DMS 273 treated with DMSO at 0.1 percent for 48 hours (cell line): ENCODE measurements around the gene HOMER3.
"Not testable (repeated sequence)": the region's sequence is repeated elsewhere in the genome, so short reads cannot be mapped to it uniquely, and the experiment has no call there.

ENCODE experiments used
- DNase-seq: peaks from one replicate; lab custom pipeline; 2025; lab: John Stamatoyannopoulos, UW

Gene HOMER3

DNA sequence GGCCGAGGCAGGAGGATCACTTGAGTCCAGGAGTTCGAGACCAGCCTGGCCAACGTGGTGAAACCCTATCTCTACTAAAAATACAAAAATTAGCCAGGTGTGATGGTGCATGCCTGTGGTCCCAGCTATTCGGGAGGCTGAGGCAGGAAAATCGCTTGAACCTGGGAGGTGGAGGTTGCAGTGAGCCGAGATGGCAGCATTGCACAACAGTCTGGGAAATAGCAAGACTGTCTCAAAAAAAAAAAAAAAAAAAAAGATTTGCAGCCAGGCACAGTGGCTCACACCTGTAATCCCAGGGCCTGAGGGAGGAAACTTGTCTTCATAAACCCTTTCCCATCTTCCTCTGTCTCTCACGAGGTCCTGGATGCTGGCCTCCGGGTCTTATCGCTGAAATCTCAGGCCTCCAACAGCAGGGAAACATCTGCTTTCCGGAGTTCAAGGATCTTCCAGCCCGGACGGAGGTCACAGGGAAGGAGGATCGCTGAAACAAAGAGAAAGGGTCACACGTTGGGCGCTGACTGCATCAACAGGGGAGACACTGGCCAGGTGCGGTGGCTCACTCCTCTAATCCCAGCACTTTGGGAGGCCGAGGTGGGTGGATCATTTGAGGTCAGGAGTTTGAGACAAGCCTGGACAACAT, 11.5 kb upstream of the HOMER3 start:
- DNase-seq: not testable (repeated sequence)

- DNase-seq: no peak
Measured at GRCh38 chr19:18951721-18952281, 10.8 kb upstream of the HOMER3 start.

GRCh38 chr19:18949858-18950257, 8.8 kb upstream of the HOMER3 start:
- no peak for DNase-seq

DNA sequence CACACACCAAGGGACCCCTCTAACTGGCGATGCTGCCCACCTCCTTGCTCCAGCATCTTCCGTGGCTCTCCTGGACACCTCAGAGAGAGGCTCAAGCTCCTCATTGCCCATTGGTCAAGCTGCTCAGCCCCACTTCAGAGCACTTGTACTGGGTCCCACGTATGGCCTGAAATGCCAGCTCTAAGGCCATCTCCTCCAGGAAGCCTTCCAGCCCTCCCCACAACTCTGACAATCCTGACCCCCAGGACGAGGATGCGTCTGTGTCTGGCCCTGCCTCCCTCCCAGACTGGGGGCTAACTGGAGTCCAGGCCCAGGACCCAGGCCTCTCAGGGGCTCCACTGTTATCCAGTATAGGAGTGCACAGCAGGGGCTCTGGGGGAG, 7.9 kb upstream of the HOMER3 start:
- no peak for DNase-seq

DNA sequence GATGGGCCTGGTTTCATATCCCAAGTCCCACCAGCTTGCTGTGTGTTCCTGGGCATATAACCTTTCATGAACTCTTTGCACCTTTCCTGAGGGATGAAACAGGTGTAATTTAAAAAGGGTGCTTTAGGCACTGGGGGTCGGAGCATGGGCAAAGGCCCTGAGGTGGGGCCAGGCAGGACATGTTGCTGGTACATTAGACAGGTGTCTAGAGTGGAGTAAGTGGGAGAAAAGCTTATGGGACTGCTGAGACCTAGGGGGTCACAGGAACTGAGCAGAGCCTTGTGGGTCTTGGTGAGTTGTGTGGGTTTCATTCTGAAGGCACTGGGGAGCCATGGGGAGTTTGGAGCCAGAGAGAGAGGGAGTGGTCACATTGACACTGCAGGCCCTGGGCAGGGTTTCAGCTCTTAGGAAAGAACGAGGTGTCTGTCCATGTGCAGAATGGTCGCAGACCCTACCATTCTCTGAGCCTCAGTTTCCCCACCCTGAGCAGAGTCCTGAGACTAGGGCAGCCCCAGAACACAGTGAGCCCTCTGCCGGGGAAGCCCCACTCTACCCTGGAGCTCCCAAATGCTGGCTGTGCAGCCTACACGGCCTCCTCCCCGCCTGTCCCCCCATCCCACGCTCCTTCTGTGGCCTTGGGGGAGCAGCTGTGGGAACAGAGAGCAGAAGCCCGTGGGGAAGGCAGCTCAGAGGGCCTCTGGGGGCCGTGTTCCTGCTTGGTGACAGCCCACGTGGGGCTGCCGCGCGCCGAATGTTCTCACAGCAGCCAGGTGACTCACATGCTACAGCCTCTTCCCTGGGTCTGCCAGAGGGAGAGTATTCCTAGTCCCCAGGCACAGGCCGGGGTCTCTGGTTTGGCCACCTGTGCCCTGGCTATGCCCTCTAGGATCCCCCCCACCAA, 7.3 kb upstream of the HOMER3 start:
- no peak for DNase-seq

GRCh38 chr19:18946918-18947317, 5.9 kb upstream of the HOMER3 start:
- DNase-seq: no peak

GRCh38 chr19:18946335-18946734, 5.3 kb upstream of the HOMER3 start:
- DNase-seq: no peak

- no peak for DNase-seq
Measured at GRCh38 chr19:18945297-18945696, 4.3 kb upstream of the HOMER3 start.

DNA sequence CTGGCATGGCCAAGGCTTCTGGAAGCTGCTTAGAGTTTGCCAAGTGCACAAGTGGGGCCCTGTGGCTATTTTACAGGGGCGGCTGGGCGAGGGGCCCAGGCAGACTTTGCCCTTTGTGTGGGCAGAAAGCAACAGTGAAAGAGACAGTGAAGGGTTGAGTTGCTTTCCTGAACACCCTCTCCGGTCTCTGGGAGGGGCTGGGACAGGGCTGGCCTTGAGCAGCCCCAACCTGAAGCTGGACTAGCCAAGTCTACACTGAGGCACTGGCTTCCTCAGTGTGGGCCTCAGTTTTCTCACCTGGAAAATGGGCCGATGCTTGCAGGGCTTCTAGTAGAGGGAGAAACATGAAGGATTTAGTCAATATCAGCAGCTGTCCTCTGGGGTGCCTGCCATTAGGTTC, 2.4 kb upstream of the HOMER3 start:
- no peak for DNase-seq

- no peak for DNase-seq
Measured at GRCh38 chr19:18942692-18943091, 1.7 kb upstream of the HOMER3 start.

DNA sequence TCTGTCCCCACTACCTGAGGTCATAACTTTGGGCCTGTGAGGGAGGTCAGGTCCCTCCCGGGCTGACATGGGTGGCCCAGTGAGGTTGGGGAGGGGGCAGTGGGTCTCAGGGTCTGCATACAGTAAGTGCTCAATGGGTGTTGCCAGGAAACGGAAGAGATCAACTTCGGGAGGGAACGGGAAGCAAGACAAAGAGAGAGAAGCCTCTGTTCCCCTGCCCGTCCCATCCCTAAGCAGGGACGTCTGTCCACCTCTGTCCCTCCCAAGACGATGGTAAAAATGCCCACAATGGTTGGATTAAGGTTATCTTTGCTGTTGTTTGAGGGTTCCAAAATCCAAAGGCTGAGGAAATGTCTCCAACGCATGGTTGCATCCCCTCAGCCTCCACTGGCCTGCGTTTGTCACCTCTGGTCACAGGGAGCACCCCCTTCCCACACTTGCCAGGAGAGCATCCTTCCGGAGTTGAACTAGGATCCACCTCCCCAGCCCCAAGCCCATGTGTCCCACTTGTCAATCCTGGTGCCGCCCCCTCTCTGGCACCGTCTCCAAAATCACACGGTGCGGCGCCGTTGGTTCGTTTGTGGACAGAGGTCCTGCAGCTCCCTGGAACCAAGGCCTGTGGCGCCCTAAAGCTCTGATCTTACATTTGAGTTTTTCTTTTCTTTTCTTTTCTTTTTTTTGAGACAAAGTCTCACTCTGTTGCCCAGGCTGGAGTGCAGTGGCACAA, 774 bp upstream of the HOMER3 start:
- no peak for DNase-seq

DNA sequence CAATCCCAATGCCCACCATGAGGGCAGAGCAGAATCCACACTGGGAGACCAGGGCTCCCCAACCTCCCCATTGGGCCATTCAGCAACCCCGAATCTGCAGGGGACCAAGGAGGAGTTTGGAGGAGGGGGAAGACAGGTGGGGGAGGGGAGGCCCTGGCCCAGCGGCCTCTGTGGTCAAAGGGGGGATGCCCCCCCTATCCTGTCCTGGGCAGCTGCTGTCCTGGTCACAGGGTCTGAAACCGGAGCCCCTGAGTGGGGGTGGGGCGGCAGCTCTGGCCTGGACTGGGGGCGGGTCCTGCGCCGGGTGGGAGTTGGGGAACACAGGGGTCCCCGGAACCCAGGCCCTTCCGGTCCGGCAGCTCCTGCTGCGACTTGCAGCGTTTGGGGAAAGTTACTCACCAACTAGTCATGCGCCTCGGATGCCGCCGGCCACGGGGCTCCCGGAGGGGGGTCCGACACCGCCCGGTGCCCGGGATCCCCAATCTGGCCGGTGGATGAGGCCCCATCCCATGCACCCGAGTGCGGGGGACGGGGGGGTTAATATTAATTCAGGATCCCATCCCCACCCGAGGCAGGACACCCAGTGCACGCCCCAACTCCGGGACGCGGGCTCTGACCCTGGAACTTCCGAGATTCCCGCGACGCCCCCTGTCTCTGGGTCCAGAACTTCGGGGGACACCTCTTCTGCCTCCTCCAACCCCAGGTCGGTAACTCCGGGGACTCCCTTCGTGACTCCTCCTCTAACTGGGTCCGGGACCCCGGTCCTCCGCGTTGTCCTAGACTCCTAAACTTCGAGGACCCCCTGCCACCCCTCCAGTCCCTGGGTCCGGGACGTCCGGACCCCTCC, 872 bp downstream of the HOMER3 start:
- DNase-seq: no peak

DNA sequence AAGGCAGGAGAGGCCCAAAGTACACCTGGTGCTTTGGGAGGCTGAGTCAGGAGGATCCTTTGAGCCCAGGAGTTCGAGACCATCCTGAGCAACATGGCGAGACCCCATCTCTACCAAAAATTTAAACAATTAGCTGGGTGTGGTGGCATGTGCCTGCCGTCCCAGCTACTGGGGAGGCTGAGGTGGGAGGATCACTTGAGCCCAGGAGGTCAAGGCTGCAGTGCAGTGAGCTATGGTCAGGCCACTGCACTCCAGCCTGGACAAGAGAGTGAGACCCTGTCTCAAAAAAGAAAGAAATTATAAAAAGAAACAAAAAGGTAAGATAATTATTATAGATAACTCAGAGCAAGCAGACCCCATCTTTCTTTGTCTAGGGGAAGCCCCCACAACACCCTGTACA, 1.9 kb downstream of the HOMER3 start:
- no peak for DNase-seq

GRCh38 chr19:18933297-18933696, 7.7 kb downstream of the HOMER3 start:
- no peak for DNase-seq

DNA sequence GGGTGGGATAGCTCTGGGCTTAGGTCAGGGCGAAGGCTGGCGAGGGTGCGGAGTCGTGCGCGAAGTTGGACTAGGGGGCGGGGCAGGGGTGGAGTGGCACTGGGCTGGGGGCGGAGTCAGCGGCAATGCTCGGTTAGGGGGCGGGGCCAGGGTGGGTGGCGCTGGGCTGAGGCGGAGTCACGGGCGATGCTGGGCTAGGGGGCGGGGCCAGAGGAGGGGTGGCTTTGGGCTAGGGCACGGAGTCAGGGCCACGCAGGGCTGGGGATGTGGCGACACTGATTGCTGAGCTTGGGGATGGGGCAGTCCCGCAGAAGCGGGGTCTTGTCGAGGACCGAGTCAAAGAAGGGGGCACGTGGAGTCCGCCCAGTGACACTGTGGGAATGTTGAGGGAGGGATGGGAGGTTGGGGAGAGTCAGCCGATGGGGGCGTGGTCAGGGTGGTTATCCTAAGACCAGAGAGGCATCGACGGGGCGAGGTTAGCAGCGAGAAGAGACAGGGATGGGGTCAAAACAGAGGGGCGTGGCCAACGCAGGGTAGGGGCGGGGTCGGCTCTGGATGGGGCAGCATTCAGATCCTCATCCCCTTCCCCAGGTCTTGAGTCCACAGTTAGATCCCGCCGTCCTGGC, 8.7 kb downstream of the HOMER3 start:
- no peak for DNase-seq

- no peak for DNase-seq
Measured at GRCh38 chr19:18931316-18932162, 9.5 kb downstream of the HOMER3 start.

GRCh38 chr19:18929311-18929710, 11.7 kb downstream of the HOMER3 start:
- DNase-seq: no peak

DNA sequence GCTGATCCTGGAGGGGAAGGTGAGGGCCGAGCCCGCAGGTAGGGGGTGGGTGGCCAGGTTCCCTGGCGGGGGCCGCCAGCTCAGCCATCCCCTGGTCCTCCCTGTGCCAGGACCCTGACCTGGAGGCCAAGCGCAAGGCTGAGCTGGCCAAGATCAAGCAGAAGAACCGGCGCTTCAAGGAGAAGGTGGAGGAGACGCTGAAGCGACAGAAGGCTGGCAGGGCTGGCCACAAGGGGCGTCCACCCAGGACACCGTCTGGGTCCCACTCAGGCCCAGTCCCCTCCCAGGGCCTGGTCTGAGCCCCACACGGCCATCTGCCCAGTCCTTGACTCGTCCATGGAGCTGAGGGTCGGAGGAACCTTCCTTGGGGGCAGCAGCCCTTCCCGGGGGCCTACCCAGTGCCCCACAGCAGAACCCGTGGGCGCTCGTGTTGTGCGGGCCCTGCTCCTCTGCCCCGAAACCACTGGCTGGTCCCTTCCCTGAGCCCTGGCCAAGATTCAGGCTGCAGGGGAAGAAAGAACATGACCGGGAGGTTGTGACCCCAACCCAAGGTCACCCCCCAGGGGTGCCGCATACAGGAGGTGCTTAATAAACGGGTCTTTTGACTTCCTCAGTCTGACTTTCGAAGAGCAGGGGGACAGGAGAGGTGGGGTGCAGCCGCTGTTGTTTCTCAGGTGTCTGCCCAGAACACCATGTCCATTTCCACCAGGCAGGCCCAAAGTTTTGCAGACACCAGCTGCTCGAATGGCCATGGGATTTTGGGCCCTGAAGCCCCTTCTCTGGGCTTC, 12.8 kb downstream of the HOMER3 start:
- no peak for DNase-seq

DNA sequence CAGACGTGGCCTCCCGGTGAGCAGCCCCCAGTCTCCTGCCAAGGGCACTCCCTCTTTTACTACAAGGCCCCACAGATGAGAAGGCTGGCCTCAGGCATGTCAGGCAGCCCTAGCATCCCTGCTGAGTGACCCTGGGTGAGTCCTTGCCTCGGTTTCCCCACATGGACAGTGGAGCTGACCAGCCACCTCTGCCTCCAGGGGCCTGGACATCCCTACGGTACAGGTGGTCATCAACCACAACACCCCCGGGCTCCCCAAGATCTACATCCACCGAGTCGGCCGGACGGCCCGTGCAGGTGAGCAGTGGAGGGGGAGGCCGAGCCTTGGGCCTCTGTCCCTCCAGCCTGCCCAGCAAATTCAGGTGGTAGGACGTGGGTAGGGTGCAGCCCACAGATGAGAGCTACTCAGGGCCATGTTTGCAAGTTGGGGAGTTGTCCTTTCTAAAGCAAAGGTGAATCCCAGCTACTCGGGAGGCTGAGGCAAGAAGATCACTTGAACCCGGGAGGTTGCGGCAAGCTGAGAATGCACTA, 16.3 kb downstream of the HOMER3 start:
- no peak for DNase-seq
